ENCODE data around the gene ASB2. TPM values are rescaled to one million over a fixed set of nuclear protein-coding genes. Genes with fewer than 3 reads are reported as not detected.

ASB2 gene
- total and polyA plus RNA-seq, 2 of the 8 experiments (the other 6 are each of a cell fraction or from before 2014, with no cell fraction given): 1.0 to 2.1 TPM

GRCh38 chr14:93950948-93951634 is 25.3 kb downstream of the ASB2 start:
- no peaks in the 10 kb centered on the region for H3K79me1 ChIP-seq (ENCODE audit: low read depth, low read length)
- no peak overlapping the region for H3K4me2 ChIP-seq (ENCODE audit: insufficient read depth in 1 of 2, low read depth in 2 of 2, low read length in 2 of 2)
- ChIA-PET CTCF (ENCODE audit: partially characterized antibody) (interaction anchor here (0.6 to 20.5 kb wide), 5 partner anchors 8 to 946 kb away, joined by 3 to 484 read pairs (median 28); partner anchors contain the start of genes ASB2 and CCDC197), POLR2A (ENCODE audit: partially characterized antibody) (no interaction called here)
- no peak overlapping the region for H3K23ac ChIP-seq (ENCODE audit: insufficient read length)
- WGBS, 2 experiments (ENCODE audit: extremely low coverage in 1 of 2, insufficient coverage in 1 of 2, insufficient read length in 1 of 2, insufficient replicate concordance in 2 of 2, low coverage in 1 of 2, low lambda C conversion rate in 2 of 2, missing lambda C conversion rate in 1 of 2): 79% methylated on average over 20 of the region's 20 CpGs; no CpG with 5 or more reads in 1 of the 2 experiments
- H3K18ac ChIP-seq (ENCODE audit: extremely low read depth, low read length): no peak overlapping the region
- no peak overlapping the region for H4K8ac ChIP-seq (ENCODE audit: extremely low read depth, insufficient read depth, low read length)
- H2BK20ac ChIP-seq (ENCODE audit: low read length): no peak overlapping the region
- H3K36me3 ChIP-seq (ENCODE audit: control insufficient read depth in 2 of 4, insufficient read depth in 4 of 4, low read length in 3 of 4): no peaks in the 10 kb centered on the region; a peak in 1 of 8 replicates
- H3K27me3 ChIP-seq (replicated peaks in 1 of 4; ENCODE audit: control insufficient read depth in 3 of 4, extremely low read depth in 1 of 4, insufficient read depth in 3 of 4, low read length in 3 of 4): no peaks in the 10 kb centered on the region
- no peaks in the 10 kb centered on the region for H3K79me2 ChIP-seq (ENCODE audit: control insufficient read depth in 1 of 2, insufficient read depth in 2 of 2, low read length in 2 of 2)
- no peak overlapping the region for H2BK15ac ChIP-seq (ENCODE audit: low read length)
- FAIRE-seq (no peak), DNase-seq (ENCODE audit: low read depth in 1 of 2, low spot score in 2 of 2) (no peak)
- H4K20me1 ChIP-seq (replicated peaks in 1 of 2; ENCODE audit: control insufficient read depth in 1 of 2, insufficient read depth in 2 of 2, low read length in 2 of 2): no peaks in the 10 kb centered on the region
- no peak overlapping the region for H4K5ac ChIP-seq (ENCODE audit: insufficient read length, low read depth, low read length)
- H2AFZ ChIP-seq (ENCODE audit: low read length): no peak overlapping the region
- no peak overlapping the region for H2AK5ac ChIP-seq (ENCODE audit: low read depth, low read length)
- no peaks in the 10 kb centered on the region for H3K9me3 ChIP-seq (ENCODE audit: insufficient read depth in 2 of 2, low read depth in 1 of 2, low read length in 1 of 2)
- H3K4me1 ChIP-seq (replicated peaks in 1 of 4; ENCODE audit: control insufficient read depth in 3 of 4, insufficient read depth in 4 of 4, low read length in 3 of 4): peaks cover 0 to 12% (median 3%) of the 10 kb centered on the region in 4 experiments; a peak in 3 of 7 replicates
- no peaks in the 10 kb centered on the region for H3K23me2 ChIP-seq (ENCODE audit: low read depth, low read length)
- no peak overlapping the region for H3K4ac ChIP-seq (replicated peaks; ENCODE audit: insufficient read length, low read depth, low read length)
- no peak overlapping the region for H3K14ac ChIP-seq (ENCODE audit: insufficient read length)
- no peak overlapping the region for H2BK12ac ChIP-seq (ENCODE audit: low read depth, low read length)
- no peak overlapping the region for H3K4me3 ChIP-seq (ENCODE audit: extremely low read depth in 1 of 4, insufficient read depth in 2 of 4, low read depth in 3 of 4, low read length in 4 of 4)
- H3K27ac ChIP-seq (ENCODE audit: low read depth, low read length): no peak overlapping the region
- H4K91ac ChIP-seq (replicated peaks; ENCODE audit: insufficient read length, low read length): no peak overlapping the region
- no peak overlapping the region for H3K56ac ChIP-seq (replicated peaks; ENCODE audit: insufficient read length, low read depth, low read length)
- H2BK5ac ChIP-seq (ENCODE audit: low read depth, low read length): no peak overlapping the region
- no peak overlapping the region for H2BK120ac ChIP-seq (replicated peaks; ENCODE audit: low read depth, low read length)
- H3K9ac ChIP-seq (replicated peaks in 1 of 4; ENCODE audit: extremely low read depth in 1 of 4, low read depth in 3 of 4, low read length in 3 of 4): no peak overlapping the region
- no peak for TF ChIP-seq CEBPB (IDR thresholded peaks at IDR 0.05; ENCODE audit: low read depth, low read length)
- no peak for TF ChIP-seq JUN (IDR thresholded peaks at IDR 0.05; ENCODE audit: low read depth, low read length)
- no peak for TF ChIP-seq SRF (IDR thresholded peaks at IDR 0.05; ENCODE audit: low read depth, low read length)
- TF ChIP-seq POLR2A (IDR thresholded peaks at IDR 0.05; ENCODE audit: control extremely low read depth in 1 of 2, low read depth in 2 of 2, low read length in 2 of 2): no peak
- TF ChIP-seq TAF7 (optimal IDR thresholded peaks at IDR 0.05; ENCODE audit: borderline replicate concordance, low read depth, low read length): no peak
- no peak for TF ChIP-seq KDM4A (IDR thresholded peaks at IDR 0.05; ENCODE audit: low read depth, low read length, severe bottlenecking)
- no peak for TF ChIP-seq SAP30 (IDR thresholded peaks at IDR 0.05; ENCODE audit: insufficient read depth, insufficient replicate concordance, low read length)
- TF ChIP-seq RNF2 (IDR thresholded peaks at IDR 0.05; ENCODE audit: borderline replicate concordance, low read depth, low read length, missing control alignments, poor library complexity, severe bottlenecking): no peak
- no peak for TF ChIP-seq USF2 (IDR thresholded peaks at IDR 0.05; ENCODE audit: low read length)
- no peak for TF ChIP-seq ATF3 (IDR thresholded peaks at IDR 0.05; ENCODE audit: insufficient read depth, low read depth, low read length)
